PFSK-1 (cell line): ENCODE results near the gene SYT8.
A peak's percentile ranks its signal among the peaks of the same experiment; 100 is the strongest.

Source experiments
- FOXP2 ChIP-seq: optimal IDR thresholded peaks from 2 replicates; pipeline ENCODE3; 2011; ENCODE audit warnings: borderline replicate concordance, control low read depth, inconsistent platforms; ENCODE audit not compliant: insufficient read depth; ENCODE audit errors: extremely low read length, extremely low read depth
- POLR2AphosphoS5 ChIP-seq: IDR thresholded peaks from 2 replicates; pipeline ENCODE4 v1.6.1; 2012; ENCODE audit warnings: low read depth, mild to moderate bottlenecking, control low read depth, low read length, moderate library complexity
- SIN3A ChIP-seq: IDR thresholded peaks from 2 replicates; pipeline ENCODE4 v1.6.1; 2012; ENCODE audit warnings: mild to moderate bottlenecking, low read length, moderate library complexity, borderline replicate concordance; ENCODE audit not compliant: insufficient read depth
- TAF1 ChIP-seq: IDR thresholded peaks from 2 replicates; pipeline ENCODE4 v1.6.1; 2012; ENCODE audit warnings: low read length, control low read depth, borderline replicate concordance; ENCODE audit not compliant: insufficient read depth
- TF ChIP-seq, protein P1 (sequence below), 2 experiments: IDR thresholded peaks; 2 replicates each; pipeline versions ENCODE4 v1.6.1 to v1.8.0; 2011 to 2012; ENCODE audit warnings: low read depth in 2 of 2, low read length in 2 of 2, control low read depth in 1 of 2, inconsistent platforms in 1 of 2, mild to moderate bottlenecking in 1 of 2, moderate library complexity in 1 of 2; ENCODE audit not compliant: insufficient read depth in 1 of 2

SYT8 gene

DNA sequence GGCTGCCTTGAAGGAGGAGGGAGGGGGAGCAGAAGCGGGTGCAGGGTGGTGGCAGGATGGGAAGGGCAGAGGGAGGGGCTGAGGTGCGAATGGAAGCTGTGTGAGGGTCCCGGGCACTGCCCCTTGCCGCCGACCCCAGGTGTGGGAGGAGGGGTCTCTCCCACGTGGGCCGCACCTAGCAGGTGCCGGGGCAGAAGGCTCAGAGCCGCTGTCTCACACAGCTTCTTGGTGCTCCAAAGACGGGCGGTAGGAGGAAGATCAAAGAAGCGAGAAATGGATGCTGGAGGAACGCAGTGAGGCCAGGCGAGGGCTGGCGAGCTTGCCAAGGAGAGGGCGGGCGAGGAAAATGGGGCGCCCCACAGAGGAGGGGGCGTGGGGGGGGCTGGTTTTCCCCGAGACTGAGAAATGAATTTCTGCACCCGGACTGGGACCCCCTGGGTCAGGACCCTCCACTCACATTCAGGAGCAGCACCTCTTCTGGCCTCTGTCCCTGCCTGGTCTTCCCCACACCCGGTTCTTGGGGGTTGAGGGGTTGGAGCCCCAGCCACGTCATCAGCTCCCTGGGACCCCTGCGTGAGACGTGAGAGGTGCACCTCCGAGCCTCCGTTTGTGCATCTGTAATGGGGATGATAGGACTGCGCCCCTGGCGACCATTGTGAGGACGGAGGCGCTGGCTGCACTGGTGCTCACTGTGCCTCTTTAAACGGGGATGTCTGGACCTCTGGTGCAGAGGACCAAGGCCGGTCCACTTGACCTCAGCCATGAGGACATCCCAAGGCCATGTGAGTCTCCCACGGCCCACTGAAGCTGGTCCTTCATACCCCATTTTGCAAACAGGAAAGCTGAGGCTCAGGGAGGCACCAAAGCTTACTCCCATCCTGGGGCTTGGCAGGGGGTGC lies 34.9 kb downstream of the SYT8 start:
- TF ChIP-seq FOXP2 (no peak), SIN3A (no peak), TAF1 (no peak)

DNA sequence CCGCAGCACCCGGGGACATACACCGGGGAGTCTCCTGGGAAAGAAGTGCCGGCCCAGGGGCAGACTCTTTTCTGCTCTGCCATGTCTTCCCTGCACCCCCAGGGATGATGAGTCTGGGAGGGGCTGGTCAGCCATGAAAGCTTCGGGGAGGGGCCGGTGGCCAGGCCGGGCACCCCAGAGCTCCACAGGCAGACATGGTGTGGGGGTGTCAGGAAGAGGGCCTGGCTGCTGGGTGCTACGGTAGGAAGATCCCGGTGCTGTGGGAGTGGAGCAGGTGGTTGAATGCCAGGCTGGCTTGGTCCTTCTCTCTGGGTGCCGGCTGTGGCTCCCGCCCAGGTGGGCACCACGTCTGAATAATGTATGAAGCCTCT lies 35.5 kb downstream of the SYT8 start:
- TF ChIP-seq FOXP2: no peak
- no peak for TF ChIP-seq TAF1
- TF ChIP-seq POLR2AphosphoS5: no peak
- TF ChIP-seq, protein P1, sequence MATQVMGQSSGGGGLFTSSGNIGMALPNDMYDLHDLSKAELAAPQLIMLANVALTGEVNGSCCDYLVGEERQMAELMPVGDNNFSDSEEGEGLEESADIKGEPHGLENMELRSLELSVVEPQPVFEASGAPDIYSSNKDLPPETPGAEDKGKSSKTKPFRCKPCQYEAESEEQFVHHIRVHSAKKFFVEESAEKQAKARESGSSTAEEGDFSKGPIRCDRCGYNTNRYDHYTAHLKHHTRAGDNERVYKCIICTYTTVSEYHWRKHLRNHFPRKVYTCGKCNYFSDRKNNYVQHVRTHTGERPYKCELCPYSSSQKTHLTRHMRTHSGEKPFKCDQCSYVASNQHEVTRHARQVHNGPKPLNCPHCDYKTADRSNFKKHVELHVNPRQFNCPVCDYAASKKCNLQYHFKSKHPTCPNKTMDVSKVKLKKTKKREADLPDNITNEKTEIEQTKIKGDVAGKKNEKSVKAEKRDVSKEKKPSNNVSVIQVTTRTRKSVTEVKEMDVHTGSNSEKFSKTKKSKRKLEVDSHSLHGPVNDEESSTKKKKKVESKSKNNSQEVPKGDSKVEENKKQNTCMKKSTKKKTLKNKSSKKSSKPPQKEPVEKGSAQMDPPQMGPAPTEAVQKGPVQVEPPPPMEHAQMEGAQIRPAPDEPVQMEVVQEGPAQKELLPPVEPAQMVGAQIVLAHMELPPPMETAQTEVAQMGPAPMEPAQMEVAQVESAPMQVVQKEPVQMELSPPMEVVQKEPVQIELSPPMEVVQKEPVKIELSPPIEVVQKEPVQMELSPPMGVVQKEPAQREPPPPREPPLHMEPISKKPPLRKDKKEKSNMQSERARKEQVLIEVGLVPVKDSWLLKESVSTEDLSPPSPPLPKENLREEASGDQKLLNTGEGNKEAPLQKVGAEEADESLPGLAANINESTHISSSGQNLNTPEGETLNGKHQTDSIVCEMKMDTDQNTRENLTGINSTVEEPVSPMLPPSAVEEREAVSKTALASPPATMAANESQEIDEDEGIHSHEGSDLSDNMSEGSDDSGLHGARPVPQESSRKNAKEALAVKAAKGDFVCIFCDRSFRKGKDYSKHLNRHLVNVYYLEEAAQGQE (IDR thresholded peaks at IDR 0.05; ENCODE audit: insufficient read depth in 1 of 2, low read depth in 2 of 2, low read length in 2 of 2): no peak
- no peak for TF ChIP-seq SIN3A

DNA sequence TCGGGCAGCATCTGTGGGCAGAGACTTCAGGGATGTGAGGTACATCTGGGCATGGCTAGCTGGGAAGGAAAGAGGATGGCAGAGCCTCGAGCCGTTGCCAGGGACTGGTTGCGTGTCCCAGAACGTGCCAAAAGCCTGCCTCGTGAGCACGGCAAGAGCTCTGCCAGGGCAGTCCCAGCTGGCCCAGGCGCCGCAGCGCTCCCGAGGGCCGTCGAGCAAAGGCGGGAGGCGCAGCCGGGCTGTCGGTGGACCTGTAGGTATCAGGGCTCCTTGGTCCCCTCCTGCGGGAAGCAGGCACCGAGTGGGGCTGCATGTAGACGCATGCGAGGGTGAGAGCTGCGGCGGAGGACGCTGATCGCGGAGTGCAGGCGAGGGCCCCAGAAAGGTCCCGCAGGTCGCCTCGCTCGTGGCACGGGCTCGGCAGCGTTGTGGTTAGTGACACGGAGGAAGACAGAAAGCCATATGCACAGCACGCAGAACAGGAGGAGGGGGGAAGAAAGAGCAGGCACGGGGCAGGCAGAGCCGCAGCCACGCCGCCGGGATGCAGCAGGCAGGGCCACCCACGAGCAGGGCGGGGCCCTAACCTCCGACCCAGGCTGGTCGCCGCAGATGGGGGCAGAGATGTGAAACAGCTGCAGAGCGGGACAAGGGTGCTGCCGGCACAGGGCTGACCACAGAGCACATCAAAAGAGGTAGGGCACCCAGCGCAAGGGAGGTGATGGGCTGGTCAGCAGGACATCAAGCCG lies 36.1 kb downstream of the SYT8 start:
- TF ChIP-seq, protein P1 (IDR thresholded peaks at IDR 0.05; ENCODE audit: insufficient read depth in 1 of 2, low read depth in 2 of 2, low read length in 2 of 2): no peak
- TF ChIP-seq FOXP2: peak; percentile 30

DNA sequence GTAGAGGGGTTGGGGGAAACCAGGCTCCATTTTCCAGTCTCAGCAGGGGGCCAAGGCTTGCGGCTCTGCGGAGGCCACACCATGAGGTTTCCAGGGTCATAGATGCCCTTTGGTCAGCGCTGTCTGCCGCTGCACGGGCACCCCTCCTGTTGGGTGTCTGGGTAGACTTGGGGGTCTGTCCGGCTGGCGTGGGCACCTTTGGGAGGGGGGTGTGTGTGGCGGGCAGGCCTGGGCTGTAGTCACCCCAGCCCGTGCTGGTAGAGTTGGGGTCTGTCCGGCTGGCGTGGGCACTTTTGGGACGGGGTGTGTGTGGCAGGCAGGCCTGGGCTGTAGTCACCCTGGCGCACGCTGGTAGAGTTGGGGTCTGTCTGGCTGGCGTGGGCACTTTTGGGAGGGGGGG lies 36.7 kb downstream of the SYT8 start:
- TF ChIP-seq TAF1: no peak
- TF ChIP-seq, protein P1 (IDR thresholded peaks at IDR 0.05; ENCODE audit: insufficient read depth in 1 of 2, low read depth in 2 of 2, low read length in 2 of 2): no peak
- no peak for TF ChIP-seq SIN3A
- no peak for TF ChIP-seq FOXP2
- TF ChIP-seq POLR2AphosphoS5: no peak

DNA sequence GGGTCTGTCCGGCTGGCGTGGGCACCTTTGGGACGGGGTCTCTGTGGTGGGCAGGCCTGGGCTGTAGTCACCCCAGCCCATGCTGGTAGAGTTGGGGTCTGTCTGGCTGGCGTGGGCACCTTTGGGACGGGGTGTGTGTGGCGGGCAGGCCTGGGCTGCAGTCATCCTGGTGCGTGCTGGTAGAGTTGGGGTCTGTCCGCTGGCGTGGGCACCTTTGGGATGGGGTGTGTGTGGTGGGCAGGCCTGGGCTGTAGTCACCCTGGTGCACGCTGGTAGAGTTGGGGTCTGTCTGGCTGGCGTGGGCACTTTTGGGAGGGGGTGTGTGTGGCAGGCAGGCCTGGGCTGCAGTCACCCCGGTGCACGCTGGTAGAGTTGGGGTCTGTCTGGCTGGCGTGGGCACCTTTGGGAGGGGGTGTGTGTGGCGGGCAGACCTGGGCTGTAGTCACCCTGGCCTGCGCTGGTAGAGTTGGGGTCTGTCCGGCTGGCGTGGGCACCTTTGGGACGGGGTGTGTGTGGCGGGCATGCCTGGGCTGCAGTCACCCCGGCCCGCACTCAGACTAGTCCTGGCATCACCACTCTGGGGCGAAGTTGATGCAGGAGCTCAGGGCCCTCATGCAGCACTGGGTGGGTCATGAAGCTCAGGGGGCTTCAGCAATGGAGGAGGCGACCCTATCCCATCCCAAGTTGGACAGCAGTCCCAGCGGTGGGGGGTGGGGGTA lies 37.6 kb downstream of the SYT8 start:
- TF ChIP-seq TAF1: no peak
- TF ChIP-seq FOXP2: no peak
- TF ChIP-seq, protein P1 (IDR thresholded peaks at IDR 0.05; ENCODE audit: insufficient read depth in 1 of 2, low read depth in 2 of 2, low read length in 2 of 2): no peak
- TF ChIP-seq POLR2AphosphoS5: no peak
- TF ChIP-seq SIN3A: no peak
